PC-9 (cell line): ENCODE data around the gene TMEM44. TPM values are rescaled to one million over a fixed set of nuclear protein-coding genes. Genes with fewer than 3 reads are reported as not detected.

Experiments
- BruUV-seq: library from RNA; stranded (reverse); fragments of 400-500 nt; replicated peaks from 2 replicates; lab custom pipeline; 2021; lab: Mats Ljungman, UMichigan
- CTCF ChIA-PET: fragments of 300-600 bp; sonication (Branson Sonifier 250); formaldehyde crosslinking; loops from one replicate; lab custom pipeline; 2022; ENCODE audit warnings: antibody characterized with exemption; lab: Charles Lee
- POLR2A ChIA-PET: fragments of 300-600 bp; sonication (Branson Sonifier 250); formaldehyde crosslinking; loops from one replicate; lab custom pipeline; 2022; ENCODE audit warnings: antibody characterized with exemption; ENCODE audit not compliant: unreplicated experiment; lab: Charles Lee
- DNase-seq, 2 experiments: peaks; one replicate each; pipeline versions ENCODE4 v3.0.0 to v3.0.0-alpha.2; 2015 to 2022; ENCODE audit warnings: mixed read lengths in 1 of 2
- H2AFZ ChIP-seq: fragments of 200-600 bp; sonication (generic); 2 replicates; pipeline ENCODE4 v1.8.1; 2017; ENCODE audit warnings: antibody characterized with exemption
- H3F3A ChIP-seq: fragments of 200-600 bp; sonication (generic); 2 replicates; pipeline ENCODE4 v1.8.1; 2017; ENCODE audit warnings: antibody characterized with exemption, mild to moderate bottlenecking, low read depth; ENCODE audit not compliant: insufficient read depth
- H3K27ac ChIP-seq: fragments of 200-600 bp; sonication (generic); 2 replicates; pipeline ENCODE4 v1.6.1; 2016; ENCODE audit warnings: mixed run types
- H3K27me3 ChIP-seq: fragments of 200-600 bp; sonication (generic); 2 replicates; pipeline ENCODE4 v1.6.1; 2016; ENCODE audit warnings: low read depth, mixed run types; ENCODE audit not compliant: insufficient read depth
- H3K36me3 ChIP-seq: fragments of 200-600 bp; sonication (generic); 2 replicates; pipeline ENCODE4 v1.6.1; 2016; ENCODE audit warnings: low read depth, mixed run types
- H3K4me1 ChIP-seq: fragments of 200-600 bp; sonication (generic); replicated peaks from 2 replicates; pipeline ENCODE4 v1.6.1; 2016; ENCODE audit warnings: mixed run types; ENCODE audit not compliant: insufficient read depth
- H3K4me2 ChIP-seq: fragments of 200-600 bp; sonication (generic); 2 replicates; pipeline ENCODE4 v1.6.1; 2017; ENCODE audit warnings: mixed run types
- H3K4me3 ChIP-seq: fragments of 200-600 bp; sonication (generic); 2 replicates; pipeline ENCODE4 v1.6.1; 2016; ENCODE audit warnings: mixed run types
- H3K79me2 ChIP-seq: fragments of 200-600 bp; sonication (generic); 2 replicates; pipeline ENCODE4 v1.6.1; 2017; ENCODE audit warnings: low read depth, mixed run types
- H3K9me2 ChIP-seq: fragments of 200-600 bp; sonication (generic); 2 replicates; pipeline ENCODE4 v1.8.1; 2017; ENCODE audit warnings: mild to moderate bottlenecking; ENCODE audit not compliant: insufficient read depth
- H3K9me3 ChIP-seq: fragments of 200-600 bp; sonication (generic); 2 replicates; pipeline ENCODE4 v1.8.1; 2016; ENCODE audit warnings: low read depth; ENCODE audit not compliant: insufficient read depth
- H4K20me1 ChIP-seq: fragments of 200-600 bp; sonication (generic); 2 replicates; pipeline ENCODE4 v1.8.1; 2017; ENCODE audit not compliant: insufficient read depth
- EZH2 ChIP-seq: fragments of 200-600 bp; sonication (generic); IDR thresholded peaks from 2 replicates; pipeline ENCODE4 v1.8.0; 2017; ENCODE audit warnings: antibody characterized with exemption, low read depth
- intact Hi-C: fragments of 100-400 bp; cut with micrococcal nuclease; formaldehyde crosslinking; loops from one replicate; pipeline ENCODE4 v1.10.0; 2022; ENCODE audit not compliant: unreplicated experiment
- total RNA-seq: library from RNA; stranded (reverse); gene quantifications from 2 replicates; pipeline ENCODE4 v1.2.3, GENCODE V29; 2021
- TF ChIP-seq, protein P1 (sequence below): fragments of 200-600 bp; sonication (generic); conservative IDR thresholded peaks from 2 replicates; pipeline ENCODE4 v1.6.1; 2017; ENCODE audit warnings: mixed run types, antibody characterized with exemption, mild to moderate bottlenecking, moderate library complexity

Gene TMEM44
- total RNA-seq, 1 experiment from 2014 or later, result 37.5 TPM

DNA sequence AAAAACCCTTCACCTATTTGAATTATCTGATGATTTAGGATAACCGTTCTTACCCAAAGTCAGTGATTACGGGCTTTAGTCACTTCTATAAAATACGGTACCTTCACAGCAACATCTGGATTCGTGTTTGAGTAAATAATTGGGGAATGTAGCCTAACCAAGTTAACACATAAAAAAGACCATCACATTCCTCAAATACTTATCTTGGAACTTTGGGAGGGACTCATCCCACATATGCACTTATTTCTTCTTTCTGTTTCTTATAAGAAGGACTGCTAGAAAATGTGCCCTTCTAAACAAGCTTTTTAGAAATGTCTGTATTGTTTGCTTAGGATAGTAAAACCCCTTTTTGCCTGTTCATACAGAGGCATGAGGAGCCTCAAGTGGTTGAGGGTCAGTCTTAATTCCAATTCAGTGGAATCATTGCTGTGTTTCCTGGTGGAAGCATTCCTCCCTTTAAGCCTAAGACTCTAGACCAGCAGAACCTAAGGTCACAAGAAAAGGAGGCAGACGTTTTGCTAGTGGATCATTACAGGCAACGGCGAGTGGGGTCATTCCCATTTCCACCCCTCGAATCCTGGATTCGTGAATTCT, 67.5 kb downstream of the TMEM44 start:
- Histone ChIP-seq H3K9me3 (0 out of 2 replicates have a peak, but pooled peaks cover 3% of the 10 kb centered on the region), H3K4me1 (peaks cover 21% of the 10 kb centered on the region), H2AFZ (no peak overlapping the region), H3K4me3 (no peak overlapping the region), H3K4me2 (no peak overlapping the region), H3F3A (peaks cover 13% of the 10 kb centered on the region), H3K79me2 (no peaks in the 10 kb centered on the region), H3K27ac (no peak overlapping the region), H3K9me2 (no peaks in the 10 kb centered on the region), H3K27me3 (no peaks in the 10 kb centered on the region), H4K20me1 (no peaks in the 10 kb centered on the region), H3K36me3 (no peaks in the 10 kb centered on the region)
- BruUV-seq, result no TSS peak
- ChIA-PET POLR2A (no interaction called here), CTCF (interaction anchor here (0.7 kb wide), 1 partner anchor 96 kb away, joined by 5 read pairs; no protein-coding TSS in a partner anchor)
- no peak for DNase-seq
- TF ChIP-seq, protein P1, sequence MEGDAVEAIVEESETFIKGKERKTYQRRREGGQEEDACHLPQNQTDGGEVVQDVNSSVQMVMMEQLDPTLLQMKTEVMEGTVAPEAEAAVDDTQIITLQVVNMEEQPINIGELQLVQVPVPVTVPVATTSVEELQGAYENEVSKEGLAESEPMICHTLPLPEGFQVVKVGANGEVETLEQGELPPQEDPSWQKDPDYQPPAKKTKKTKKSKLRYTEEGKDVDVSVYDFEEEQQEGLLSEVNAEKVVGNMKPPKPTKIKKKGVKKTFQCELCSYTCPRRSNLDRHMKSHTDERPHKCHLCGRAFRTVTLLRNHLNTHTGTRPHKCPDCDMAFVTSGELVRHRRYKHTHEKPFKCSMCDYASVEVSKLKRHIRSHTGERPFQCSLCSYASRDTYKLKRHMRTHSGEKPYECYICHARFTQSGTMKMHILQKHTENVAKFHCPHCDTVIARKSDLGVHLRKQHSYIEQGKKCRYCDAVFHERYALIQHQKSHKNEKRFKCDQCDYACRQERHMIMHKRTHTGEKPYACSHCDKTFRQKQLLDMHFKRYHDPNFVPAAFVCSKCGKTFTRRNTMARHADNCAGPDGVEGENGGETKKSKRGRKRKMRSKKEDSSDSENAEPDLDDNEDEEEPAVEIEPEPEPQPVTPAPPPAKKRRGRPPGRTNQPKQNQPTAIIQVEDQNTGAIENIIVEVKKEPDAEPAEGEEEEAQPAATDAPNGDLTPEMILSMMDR, result no peak
- TF ChIP-seq EZH2, result no peak
- intact Hi-C loops, result no loop called here

DNA sequence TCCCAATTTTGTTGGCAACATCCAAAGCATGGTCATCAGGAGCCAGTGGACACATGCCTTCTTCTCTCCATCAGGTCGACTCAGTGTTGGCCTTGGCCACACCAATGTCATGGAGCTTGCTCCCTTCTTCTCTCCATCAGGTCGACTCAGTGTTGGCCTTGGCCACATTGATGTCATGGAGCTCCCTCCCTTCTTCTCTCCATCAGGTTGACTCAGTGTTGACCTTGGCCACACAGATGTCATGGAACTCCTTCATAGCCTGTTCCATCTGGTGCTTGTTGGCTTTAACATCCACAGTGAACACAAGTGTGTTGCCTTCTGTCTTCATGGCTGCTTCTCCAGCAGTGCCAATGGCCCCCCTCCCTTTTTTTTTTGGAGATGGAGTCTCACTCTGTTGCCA, 70.2 kb downstream of the TMEM44 start:
- POLR2A ChIA-PET, result no interaction called here
- BruUV-seq, result no TSS peak

DNA sequence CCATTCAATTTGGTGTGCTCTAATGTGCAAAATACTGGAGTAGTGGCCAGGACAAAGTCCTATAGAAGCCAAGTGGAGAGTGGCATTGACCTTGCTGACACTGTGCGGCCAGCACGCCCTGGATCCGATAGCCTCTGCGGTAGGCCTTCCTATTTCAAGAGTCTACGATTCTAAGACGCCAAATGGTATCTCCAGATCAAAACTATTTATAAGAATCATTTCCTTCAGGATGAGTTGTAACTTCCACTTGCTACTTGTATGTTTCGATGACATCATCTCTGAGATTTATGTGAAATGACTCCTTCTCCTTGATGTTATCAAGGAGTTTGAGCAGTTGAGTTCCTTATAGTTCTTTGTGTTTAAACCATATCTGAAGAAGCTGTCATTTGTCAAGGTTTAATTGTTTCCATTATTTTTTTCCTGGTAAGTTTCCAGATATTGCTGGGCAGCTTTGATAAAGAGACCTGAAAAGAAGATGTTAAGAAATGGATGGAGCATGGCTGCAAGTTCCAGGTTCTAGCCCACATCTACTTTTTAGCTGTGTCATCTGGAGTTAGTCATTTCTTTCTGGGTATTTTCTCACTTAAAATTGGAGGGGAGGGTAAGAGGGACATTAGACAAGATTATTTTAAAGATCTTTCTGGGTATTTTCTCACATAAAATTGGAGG, 71.8 kb downstream of the TMEM44 start:
- Histone ChIP-seq H3K9me2 (no peaks in the 10 kb centered on the region), H3K4me2 (peak overlapping the region; percentile 34), H3K27me3 (no peaks in the 10 kb centered on the region), H3F3A (peaks cover 13% of the 10 kb centered on the region), H3K4me3 (no peak overlapping the region), H3K79me2 (no peaks in the 10 kb centered on the region), H3K27ac (peak overlapping the region; percentile 69), H3K36me3 (no peaks in the 10 kb centered on the region), H4K20me1 (no peaks in the 10 kb centered on the region), H3K4me1 (peaks cover 17% of the 10 kb centered on the region), H3K9me3 (0 out of 2 replicates have a peak, but pooled peaks cover 3% of the 10 kb centered on the region), H2AFZ (peak overlapping the region; percentile 13; the same call in 1 of the 2 replicates)
- no TSS peak for BruUV-seq
- ChIA-PET CTCF (interaction anchor here (0.6 to 0.7 kb wide), 2 partner anchors 19 to 31 kb away, joined by 5 to 7 read pairs; no protein-coding TSS in a partner anchor), POLR2A (interaction anchor here (0.5 to 0.7 kb wide), 4 partner anchors 18 to 775 kb away, joined by 3 to 10 read pairs (median 8); partner anchors contain the start of gene ATP13A3)
- intact Hi-C loops, result loop anchor here (1.0 to 2.0 kb wide), 5 partner anchors 11 to 73 kb away; no protein-coding TSS in a partner anchor
- peak; percentile 69 to 96 for DNase-seq
- TF ChIP-seq, protein P1, result no peak
- TF ChIP-seq EZH2, result no peak

More for the DNA sequence above, 70.2 kb downstream of the TMEM44 start:
- TF ChIP-seq, protein P1, result no peak
- Histone ChIP-seq H3K4me2 (no peak overlapping the region), H3K4me1 (peaks cover 20% of the 10 kb centered on the region), H3K9me3 (0 out of 2 replicates have a peak, but pooled peaks cover 3% of the 10 kb centered on the region), H2AFZ (no peak overlapping the region), H3K27me3 (no peaks in the 10 kb centered on the region), H3K9me2 (no peaks in the 10 kb centered on the region), H3F3A (peaks cover 13% of the 10 kb centered on the region), H4K20me1 (no peaks in the 10 kb centered on the region), H3K4me3 (no peak overlapping the region), H3K36me3 (no peaks in the 10 kb centered on the region), H3K27ac (no peak overlapping the region), H3K79me2 (no peaks in the 10 kb centered on the region)
- no peak for DNase-seq
- CTCF ChIA-PET, result no interaction called here
- intact Hi-C loops, result no loop called here
